Left lung (tissue), 10 donors: Measurements from ENCODE around the gene S100A8. TPM values are rescaled to one million over a fixed set of nuclear protein-coding genes. Genes with fewer than 3 reads are reported as not detected.
"Not testable (repeated sequence)": the region's sequence is repeated elsewhere in the genome, so short reads cannot be mapped to it uniquely, and the experiment has no call there.

Experiments
- ATAC-seq: fragments of 200-7000 bp; cut with Tn5 transposase; one replicate; pipeline ENCODE4 v1.9.1; 2020; ENCODE audit warnings: moderate library complexity
- DNase-seq, 4 donors: peaks; one replicate each; pipeline ENCODE4 v3.0.0-alpha.2; 2013 to 2020
- H3K27ac ChIP-seq, 2 donors: fragments of 200-600 bp; sonication (generic) in 1 of 2; one replicate each; pipeline versions ENCODE4 v1.5.0 to v1.8.0; 2020 to 2021
- H3K27me3 ChIP-seq, 2 donors: fragments of 200-600 bp; sonication (generic) in 1 of 2; one replicate each; pipeline versions ENCODE4 v1.5.0 to v1.8.0; 2020 to 2021
- H3K36me3 ChIP-seq, 2 donors: fragments of 200-600 bp; sonication (generic) in 1 of 2; one replicate each; pipeline versions ENCODE4 v1.5.0 to v1.8.0; 2020 to 2021
- H3K4me1 ChIP-seq, 2 donors: fragments of 200-600 bp; one replicate each; pipeline ENCODE4 v1.8.0; 2021
- H3K4me3 ChIP-seq, 2 donors: fragments of 200-600 bp; sonication (generic) in 1 of 2; one replicate each; pipeline versions ENCODE4 v1.5.0 to v1.8.0; 2020 to 2021; ENCODE audit warnings: mild to moderate bottlenecking in 1 of 2
- H3K9me3 ChIP-seq, 2 donors: fragments of 200-600 bp; sonication (generic) in 1 of 2; one replicate each; pipeline versions ENCODE4 v1.5.0 to v1.8.0; 2020 to 2021
- intact Hi-C, 2 donors: fragments of 100-400 bp; cut with DNase I; formaldehyde crosslinking; loops; one replicate each; pipeline versions ENCODE4 v1.11.2 to v1.14.2; 2022
- polyA plus RNA-seq, 6 donors: library from polyadenylated mRNA; unstranded; fragments of 120-200 nt; gene quantifications; one replicate each; pipeline ENCODE4 v1.2.1, GENCODE V29; 2013; ENCODE audit not compliant: insufficient read length in 6 of 6
- total RNA-seq, 2 donors: library from RNA; stranded (reverse); fragmentation: NEBNext Ultra II Directional; extraction: Animal tissue kit (Norgen Biotek cat#: 25700); gene quantifications; one replicate each; pipeline ENCODE4 v1.2.1, GENCODE V29; 2021
- TF ChIP-seq, protein P1 (sequence below), 2 donors: fragments of 200-600 bp; sonication (generic) in 1 of 2; IDR thresholded peaks; one replicate each; pipeline versions ENCODE4 v1.5.0 to v1.8.0; 2021; ENCODE audit warnings: antibody characterized with exemption in 2 of 2
- donor health status: DM: no; HTN: yes; CAD: no.
- donor health status: DM: no; HTN: no; CAD: no.

The S100A8 gene
- total and polyA plus RNA-seq, 8 donors: 10.2 to 1,365 (median 26.2) TPM

DNA sequence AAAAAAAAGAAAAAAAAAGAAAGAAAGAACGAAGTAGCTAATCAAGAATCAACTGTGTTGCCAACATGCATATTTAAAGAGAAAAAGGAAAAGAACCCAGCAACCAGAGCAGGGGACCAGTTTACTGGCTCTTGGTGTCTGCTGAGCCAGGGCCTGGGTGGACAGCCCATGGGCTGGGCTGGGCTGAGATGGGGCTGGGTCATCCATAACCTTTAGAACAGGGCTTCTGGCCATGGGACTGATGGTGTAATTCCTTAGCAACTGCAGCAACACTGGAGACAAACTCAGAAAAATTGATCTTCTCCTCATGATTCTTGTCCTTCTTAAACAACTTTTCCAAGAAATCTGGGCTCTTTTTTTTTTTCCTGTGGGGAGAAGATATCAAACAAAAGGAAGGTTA is 35.9 kb upstream of the S100A8 start:
- Histone ChIP-seq H3K4me3 (no peak overlapping the region), H3K36me3 (no peaks in the 10 kb centered on the region), H3K27me3 (peaks cover 0 to 48% of the 10 kb centered on the region in 2 donors), H3K27ac (no peak overlapping the region), H3K9me3 (no peaks in the 10 kb centered on the region), H3K4me1 (no peaks in the 10 kb centered on the region)
- TF ChIP-seq, protein P1, sequence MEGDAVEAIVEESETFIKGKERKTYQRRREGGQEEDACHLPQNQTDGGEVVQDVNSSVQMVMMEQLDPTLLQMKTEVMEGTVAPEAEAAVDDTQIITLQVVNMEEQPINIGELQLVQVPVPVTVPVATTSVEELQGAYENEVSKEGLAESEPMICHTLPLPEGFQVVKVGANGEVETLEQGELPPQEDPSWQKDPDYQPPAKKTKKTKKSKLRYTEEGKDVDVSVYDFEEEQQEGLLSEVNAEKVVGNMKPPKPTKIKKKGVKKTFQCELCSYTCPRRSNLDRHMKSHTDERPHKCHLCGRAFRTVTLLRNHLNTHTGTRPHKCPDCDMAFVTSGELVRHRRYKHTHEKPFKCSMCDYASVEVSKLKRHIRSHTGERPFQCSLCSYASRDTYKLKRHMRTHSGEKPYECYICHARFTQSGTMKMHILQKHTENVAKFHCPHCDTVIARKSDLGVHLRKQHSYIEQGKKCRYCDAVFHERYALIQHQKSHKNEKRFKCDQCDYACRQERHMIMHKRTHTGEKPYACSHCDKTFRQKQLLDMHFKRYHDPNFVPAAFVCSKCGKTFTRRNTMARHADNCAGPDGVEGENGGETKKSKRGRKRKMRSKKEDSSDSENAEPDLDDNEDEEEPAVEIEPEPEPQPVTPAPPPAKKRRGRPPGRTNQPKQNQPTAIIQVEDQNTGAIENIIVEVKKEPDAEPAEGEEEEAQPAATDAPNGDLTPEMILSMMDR (IDR thresholded peaks at IDR 0.05): no peak
- ATAC-seq: no peak
- DNase-seq: no peak
- intact Hi-C loops: no loop called here

DNA sequence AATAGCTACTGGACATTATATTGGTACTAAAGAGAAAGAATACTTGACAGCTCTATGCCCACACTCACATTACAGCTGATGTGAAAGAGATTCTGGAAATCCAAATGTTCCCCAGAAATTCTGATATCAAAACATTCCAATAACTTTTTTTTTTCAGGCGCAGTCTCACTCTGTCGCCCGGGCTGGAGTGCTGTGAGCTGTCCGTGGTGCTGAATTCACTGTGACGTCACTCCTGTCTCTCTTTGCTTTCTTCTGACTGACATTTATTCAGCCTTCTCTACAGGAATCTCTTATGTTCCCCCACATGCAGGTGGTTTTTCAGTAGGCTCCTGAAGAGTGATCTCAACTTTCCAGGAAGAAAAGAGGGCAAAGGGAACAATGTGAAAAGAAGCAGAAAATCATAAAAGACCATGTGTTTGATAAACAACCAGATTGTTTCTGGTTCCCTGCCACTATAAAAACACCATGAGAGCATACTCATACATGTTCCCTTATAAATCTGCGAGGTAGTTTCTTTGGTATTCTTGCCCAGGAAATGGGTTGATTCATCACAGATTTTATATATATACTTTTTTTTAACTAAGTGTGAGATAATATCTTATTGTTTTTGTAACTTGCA is 31.7 kb upstream of the S100A8 start:
- DNase-seq (peak; percentile 61 to 85 (median 76)), ATAC-seq (peak; percentile 80)
- intact Hi-C loops: no loop called here
- Histone ChIP-seq H3K4me1 (no peaks in the 10 kb centered on the region), H3K27me3 (peaks cover 0 to 60% of the 10 kb centered on the region in 2 donors), H3K27ac (no peak overlapping the region), H3K9me3 (no peaks in the 10 kb centered on the region), H3K4me3 (no peak overlapping the region), H3K36me3 (no peaks in the 10 kb centered on the region)
- TF ChIP-seq, protein P1 (IDR thresholded peaks at IDR 0.05): no peak

DNA sequence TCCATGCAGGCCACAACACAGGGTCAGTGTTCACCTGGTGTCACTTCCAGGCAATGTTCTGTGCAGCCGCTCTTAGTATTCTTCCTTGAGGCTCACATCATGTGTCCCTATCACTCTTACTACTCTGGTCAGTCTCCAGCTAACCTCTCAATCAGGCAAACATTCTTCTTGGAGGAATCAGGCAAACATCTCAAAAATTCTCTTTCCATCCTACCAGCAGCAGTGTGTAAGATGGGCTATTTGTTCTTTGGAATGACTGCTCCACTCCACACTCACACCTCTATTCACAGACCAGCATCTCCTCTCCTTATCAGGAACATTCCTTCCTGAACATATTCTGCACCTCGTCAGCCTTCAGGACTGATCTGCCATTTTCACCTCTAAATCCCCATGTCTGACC is 29.4 kb upstream of the S100A8 start:
- intact Hi-C loops: no loop called here
- H3K27me3 ChIP-seq: peaks cover 0 to 46% of the 10 kb centered on the region in 2 donors

DNA sequence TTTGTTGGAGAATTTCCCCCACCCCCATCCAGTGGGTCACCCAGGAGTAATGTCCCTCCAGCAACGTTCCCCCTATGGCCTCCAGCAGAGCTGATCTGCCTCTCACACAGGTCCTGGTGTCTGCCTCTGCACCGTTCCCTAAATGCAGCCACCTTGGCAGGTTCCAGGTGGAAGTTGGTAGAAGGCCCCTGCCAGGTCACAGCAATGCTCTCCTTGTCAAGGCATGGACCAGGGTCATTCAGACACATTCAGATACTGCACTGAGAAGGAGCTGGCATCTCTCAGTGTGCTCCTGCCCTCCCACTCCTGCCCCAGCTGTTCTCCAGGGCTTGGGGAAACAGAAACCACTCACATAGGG is 28.5 kb upstream of the S100A8 start:
- ATAC-seq, H3K9me3 ChIP-seq, H3K36me3 ChIP-seq, H3K4me3 ChIP-seq, intact Hi-C loops, DNase-seq, H3K4me1 ChIP-seq, H3K27ac ChIP-seq: not testable (repeated sequence)
- H3K27me3 ChIP-seq: peaks cover 0 to 38% of the 10 kb centered on the region in 2 donors

More for the DNA sequence above, 29.4 kb upstream of the S100A8 start:
- Histone ChIP-seq H3K9me3 (no peaks in the 10 kb centered on the region), H3K4me3 (no peak overlapping the region), H3K4me1 (no peaks in the 10 kb centered on the region), H3K27ac (no peak overlapping the region), H3K36me3 (no peaks in the 10 kb centered on the region)
- TF ChIP-seq, protein P1 (IDR thresholded peaks at IDR 0.05): no peak
- ATAC-seq (no peak), DNase-seq (no peak)

DNA sequence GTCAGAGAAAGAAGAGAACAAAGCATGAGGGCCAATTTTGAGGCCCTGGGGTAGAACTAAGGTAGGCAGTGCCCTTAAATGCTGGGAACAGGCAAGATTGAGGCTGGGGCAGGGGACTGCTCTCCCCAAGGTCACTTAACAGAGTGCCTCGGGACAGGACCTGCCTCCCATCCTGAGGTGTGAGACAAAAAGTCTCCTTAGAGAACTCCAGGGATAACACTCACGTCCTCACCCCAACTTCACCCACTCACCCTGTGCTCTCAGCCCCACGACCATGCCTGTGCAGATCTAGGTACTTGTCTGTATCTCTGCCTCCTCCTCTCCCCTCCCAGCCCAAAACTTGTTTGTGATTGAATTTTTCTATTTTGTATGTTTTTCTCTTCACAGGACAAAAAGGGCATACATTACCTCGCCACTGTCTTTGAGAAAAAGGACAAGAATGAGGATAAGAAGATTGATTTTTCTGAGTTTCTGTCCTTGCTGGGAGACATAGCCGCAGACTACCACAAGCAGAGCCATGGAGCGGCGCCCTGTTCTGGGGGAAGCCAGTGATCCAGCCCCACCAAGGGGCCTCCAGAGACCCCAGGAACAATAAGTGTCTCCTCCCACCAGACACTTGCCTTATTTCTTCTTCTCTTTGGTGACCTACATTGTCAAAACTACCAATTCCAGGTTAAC is 28.0 kb upstream of the S100A8 start:
- intact Hi-C loops, H3K4me1 ChIP-seq, H3K36me3 ChIP-seq, H3K4me3 ChIP-seq, ATAC-seq, DNase-seq, H3K9me3 ChIP-seq, H3K27ac ChIP-seq: not testable (repeated sequence)
- H3K27me3 ChIP-seq: peaks cover 0 to 33% of the 10 kb centered on the region in 2 donors

DNA sequence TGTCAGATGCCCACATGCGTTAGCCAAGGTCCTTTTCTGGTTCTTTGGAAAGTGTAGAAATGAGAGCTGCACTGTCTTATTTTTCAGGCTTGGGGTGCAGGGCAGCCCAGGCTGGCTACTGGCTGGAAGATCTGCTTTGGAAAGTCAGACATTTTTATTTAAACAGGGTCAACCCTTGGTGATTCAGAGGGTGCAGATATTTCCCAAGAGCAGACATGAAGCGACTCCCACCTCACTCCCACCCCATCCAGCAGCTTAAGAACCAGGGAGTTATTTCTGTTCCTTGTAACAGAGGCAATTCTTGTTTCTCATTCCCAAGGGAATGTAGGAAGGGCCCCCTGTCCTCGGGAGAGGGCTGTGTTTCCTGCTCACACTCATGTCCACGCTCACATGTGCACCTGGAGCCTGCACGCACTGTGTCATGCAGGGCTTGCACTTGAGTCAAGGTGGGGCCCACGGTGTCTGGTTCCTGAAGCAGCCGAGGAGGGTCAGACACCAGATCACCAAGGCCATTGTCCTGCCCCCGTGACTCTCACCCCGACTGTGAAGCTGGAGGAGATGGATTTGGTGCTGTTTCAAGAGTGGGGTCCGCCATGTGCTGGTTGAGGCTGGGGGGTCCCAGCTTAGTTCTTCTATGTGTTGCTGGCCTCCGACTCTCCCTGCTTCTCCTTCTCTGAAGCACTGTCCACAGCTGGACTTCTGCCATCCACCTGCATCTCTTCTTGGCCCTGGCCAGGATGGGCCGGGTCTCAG is 26.4 kb upstream of the S100A8 start:
- intact Hi-C loops: no loop called here
- Histone ChIP-seq H3K9me3 (no peaks in the 10 kb centered on the region), H3K27me3 (peaks cover 0 to 27% of the 10 kb centered on the region in 2 donors), H3K36me3 (no peaks in the 10 kb centered on the region), H3K27ac (no peak overlapping the region), H3K4me3 (no peak overlapping the region), H3K4me1 (no peaks in the 10 kb centered on the region)
- no peak for ATAC-seq
- TF ChIP-seq, protein P1 (IDR thresholded peaks at IDR 0.05): no peak
- DNase-seq: no peak
